ENCODE measurements around the gene ASB16.

The ASB16 gene

DNA sequence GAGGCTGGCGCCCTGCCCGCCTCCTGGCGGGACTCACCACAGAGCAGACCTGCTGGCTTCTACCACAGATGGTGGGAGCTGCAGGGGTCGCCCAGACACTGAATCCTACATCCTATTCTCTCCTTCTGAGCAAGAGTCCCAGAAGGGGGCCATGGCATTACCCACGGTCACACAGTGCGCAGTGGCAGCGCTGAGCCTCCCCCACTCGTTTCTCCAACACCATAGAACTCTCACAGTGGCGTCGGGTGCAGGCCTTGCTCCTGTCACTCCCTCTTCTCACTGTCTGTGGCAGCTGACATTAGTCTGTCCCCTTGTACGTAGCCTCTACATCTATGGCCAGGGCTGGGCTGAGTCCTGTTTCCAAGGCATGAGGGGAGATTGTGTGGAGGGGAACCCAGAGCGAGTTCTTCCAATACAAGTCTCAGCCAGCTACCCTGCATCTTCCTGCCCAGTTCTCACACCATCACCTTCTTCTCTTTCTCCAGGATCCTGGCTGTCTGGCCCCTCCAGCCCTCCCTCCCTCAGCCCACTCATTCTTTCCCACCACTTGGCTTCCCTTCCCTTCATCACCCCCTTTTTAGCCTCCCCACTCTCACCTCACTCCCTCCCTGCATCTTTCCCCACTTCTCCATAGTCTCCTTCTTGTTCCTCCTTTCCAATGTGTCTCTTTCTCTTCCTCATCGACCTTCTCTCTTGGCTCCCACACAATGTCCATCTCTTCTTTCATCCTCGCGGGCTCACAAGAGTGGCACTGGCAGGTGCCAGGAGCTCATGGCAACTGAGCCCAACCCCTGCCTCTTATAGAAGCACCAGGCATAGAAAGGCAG lies 43.1 kb downstream of the ASB16 start:
- Histone ChIP-seq H3K4me1 (peaks cover 20% of the 10 kb centered on the region), H3K36me3 (ENCODE audit: control insufficient read depth, insufficient read depth, low read length) (no peaks in the 10 kb centered on the region), H3K4me3 (ENCODE audit: low read depth, low read length) (no peak overlapping the region), H3K79me2 (peaks cover 41% of the 10 kb centered on the region), H3K9me3 (ENCODE audit: control insufficient read depth, low read length) (no peaks in the 10 kb centered on the region), H3K27ac (no peak overlapping the region), H2AFZ (no peak overlapping the region), H3K27me3 (ENCODE audit: control insufficient read depth, insufficient read depth, low read length) (no peaks in the 10 kb centered on the region), H3K9ac (no peak overlapping the region), H3K4me2 (ENCODE audit: low read length) (no peak overlapping the region)
- TF ChIP-seq, protein P1, sequence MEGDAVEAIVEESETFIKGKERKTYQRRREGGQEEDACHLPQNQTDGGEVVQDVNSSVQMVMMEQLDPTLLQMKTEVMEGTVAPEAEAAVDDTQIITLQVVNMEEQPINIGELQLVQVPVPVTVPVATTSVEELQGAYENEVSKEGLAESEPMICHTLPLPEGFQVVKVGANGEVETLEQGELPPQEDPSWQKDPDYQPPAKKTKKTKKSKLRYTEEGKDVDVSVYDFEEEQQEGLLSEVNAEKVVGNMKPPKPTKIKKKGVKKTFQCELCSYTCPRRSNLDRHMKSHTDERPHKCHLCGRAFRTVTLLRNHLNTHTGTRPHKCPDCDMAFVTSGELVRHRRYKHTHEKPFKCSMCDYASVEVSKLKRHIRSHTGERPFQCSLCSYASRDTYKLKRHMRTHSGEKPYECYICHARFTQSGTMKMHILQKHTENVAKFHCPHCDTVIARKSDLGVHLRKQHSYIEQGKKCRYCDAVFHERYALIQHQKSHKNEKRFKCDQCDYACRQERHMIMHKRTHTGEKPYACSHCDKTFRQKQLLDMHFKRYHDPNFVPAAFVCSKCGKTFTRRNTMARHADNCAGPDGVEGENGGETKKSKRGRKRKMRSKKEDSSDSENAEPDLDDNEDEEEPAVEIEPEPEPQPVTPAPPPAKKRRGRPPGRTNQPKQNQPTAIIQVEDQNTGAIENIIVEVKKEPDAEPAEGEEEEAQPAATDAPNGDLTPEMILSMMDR (IDR thresholded peaks at IDR 0.05), result no peak

GRCh38 chr17:44214230-44214494 lies 43.7 kb downstream of the ASB16 start:
- Histone ChIP-seq H3K27me3 (ENCODE audit: control insufficient read depth, insufficient read depth, low read length) (no peaks in the 10 kb centered on the region), H3K79me2 (peaks cover 41% of the 10 kb centered on the region), H3K4me1 (peaks cover 20% of the 10 kb centered on the region), H3K4me3 (ENCODE audit: low read depth, low read length) (no peak overlapping the region), H3K27ac (no peak overlapping the region), H3K36me3 (ENCODE audit: control insufficient read depth, insufficient read depth, low read length) (no peaks in the 10 kb centered on the region), H3K4me2 (ENCODE audit: low read length) (no peak overlapping the region), H2AFZ (no peak overlapping the region), H3K9ac (no peak overlapping the region), H3K9me3 (ENCODE audit: control insufficient read depth, low read length) (no peaks in the 10 kb centered on the region)
- TF ChIP-seq, protein P1 (IDR thresholded peaks at IDR 0.05), result no peak

- Histone ChIP-seq H3K4me1 (peaks cover 18% of the 10 kb centered on the region), H3K9ac (no peak overlapping the region), H3K27me3 (ENCODE audit: control insufficient read depth, insufficient read depth, low read length) (no peaks in the 10 kb centered on the region), H3K9me3 (ENCODE audit: control insufficient read depth, low read length) (no peaks in the 10 kb centered on the region), H3K79me2 (peaks cover 41% of the 10 kb centered on the region), H3K27ac (no peak overlapping the region), H3K4me2 (ENCODE audit: low read length) (no peak overlapping the region), H3K4me3 (ENCODE audit: low read depth, low read length) (no peak overlapping the region), H2AFZ (no peak overlapping the region), H3K36me3 (ENCODE audit: control insufficient read depth, insufficient read depth, low read length) (no peaks in the 10 kb centered on the region)
- TF ChIP-seq, protein P1 (IDR thresholded peaks at IDR 0.05), result no peak
Observed at GRCh38 chr17:44214896-44215295, 44.4 kb downstream of the ASB16 start.

DNA sequence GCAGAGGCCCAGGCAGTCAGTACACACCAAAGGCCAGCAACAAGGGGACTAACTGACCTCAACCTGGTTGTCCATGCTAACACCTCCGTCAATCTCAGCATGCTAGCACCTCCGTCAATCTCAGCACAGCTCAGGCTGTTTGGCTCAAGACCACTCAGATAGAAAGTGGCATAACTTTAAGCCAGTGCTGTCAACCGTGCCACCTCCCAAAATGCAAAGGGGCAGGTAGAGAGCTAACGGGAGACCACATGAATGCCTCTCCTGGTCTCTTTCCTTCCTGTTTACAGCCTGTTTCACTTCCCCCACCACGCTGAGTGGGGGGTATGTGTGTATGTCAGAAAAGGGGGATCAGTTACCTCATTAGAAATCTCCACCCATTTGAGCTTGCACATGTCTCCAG lies 45.7 kb downstream of the ASB16 start:
- no peaks in the 10 kb centered on the region for H3K27me3 ChIP-seq (ENCODE audit: control insufficient read depth, insufficient read depth, low read length)
- H3K4me1 ChIP-seq, result peaks cover 13% of the 10 kb centered on the region
- no peak overlapping the region for H3K27ac ChIP-seq
- no peak overlapping the region for H2AFZ ChIP-seq
- H3K79me2 ChIP-seq, result peaks cover 33% of the 10 kb centered on the region
- no peaks in the 10 kb centered on the region for H3K36me3 ChIP-seq (ENCODE audit: control insufficient read depth, insufficient read depth, low read length)
- no peak overlapping the region for H3K4me3 ChIP-seq (ENCODE audit: low read depth, low read length)
- no peak overlapping the region for H3K9ac ChIP-seq
- H3K9me3 ChIP-seq (ENCODE audit: control insufficient read depth, low read length), result no peaks in the 10 kb centered on the region
- TF ChIP-seq, protein P1 (IDR thresholded peaks at IDR 0.05), result no peak
- H3K4me2 ChIP-seq (ENCODE audit: low read length), result no peak overlapping the region

- Histone ChIP-seq H3K27me3 (ENCODE audit: control insufficient read depth, insufficient read depth, low read length) (no peaks in the 10 kb centered on the region), H2AFZ (no peak overlapping the region), H3K4me1 (peaks cover 13% of the 10 kb centered on the region), H3K9me3 (ENCODE audit: control insufficient read depth, low read length) (no peaks in the 10 kb centered on the region), H3K79me2 (peaks cover 28% of the 10 kb centered on the region), H3K9ac (no peak overlapping the region), H3K4me3 (ENCODE audit: low read depth, low read length) (no peak overlapping the region), H3K4me2 (ENCODE audit: low read length) (no peak overlapping the region), H3K27ac (no peak overlapping the region), H3K36me3 (ENCODE audit: control insufficient read depth, insufficient read depth, low read length) (no peaks in the 10 kb centered on the region)
- TF ChIP-seq, protein P1 (IDR thresholded peaks at IDR 0.05), result no peak
Observed at GRCh38 chr17:44216694-44217093, 46.2 kb downstream of the ASB16 start.

Measured in parathyroid adenoma (tissue), 2 donors.